T-helper 1 cell treated with Interleukin-12 subunit alpha and Interleukin-12 subunit beta and Interleukin-4 antibody, amounts not matched to agents 30 μg/mL and 1 μg/mL, for 36 hours (primary cell): ENCODE measurements around the gene SERBP1.
"Not testable (repeated sequence)": the region's sequence is repeated elsewhere in the genome, so short reads cannot be mapped to it uniquely, and the experiment has no call there.

ENCODE experiments used
- H3K27ac Mint-ChIP-seq: one replicate; pipeline ENCODE4 v1.8.0; 2021; ENCODE audit warnings: mild to moderate bottlenecking, mixed read lengths
- H3K27me3 Mint-ChIP-seq: one replicate; pipeline ENCODE4 v1.8.0; 2021; ENCODE audit warnings: low read depth, mixed read lengths
- H3K36me3 Mint-ChIP-seq: one replicate; pipeline ENCODE4 v1.8.0; 2021; ENCODE audit warnings: low read depth, mixed read lengths
- H3K4me1 Mint-ChIP-seq: one replicate; pipeline ENCODE4 v1.8.0; 2021; ENCODE audit warnings: low read depth, mixed read lengths
- H3K4me3 Mint-ChIP-seq: one replicate; pipeline ENCODE4 v1.8.0; 2021; ENCODE audit warnings: mild to moderate bottlenecking, moderate library complexity, mixed read lengths
- H3K9me3 Mint-ChIP-seq: one replicate; pipeline ENCODE4 v1.8.0; 2021; ENCODE audit warnings: mixed read lengths

Gene SERBP1

GRCh38 chr1:67431869-67432578, 1.8 kb upstream of the SERBP1 start:
- peak overlapping the region; percentile 94 for H3K27ac Mint-ChIP-seq
- H3K4me1 Mint-ChIP-seq, result peaks cover 35% of the 10 kb centered on the region
- H3K9me3 Mint-ChIP-seq, result no peaks in the 10 kb centered on the region
- H3K27me3 Mint-ChIP-seq, result no peaks in the 10 kb centered on the region
- peak overlapping the region; percentile 80 for H3K4me3 Mint-ChIP-seq
- H3K36me3 Mint-ChIP-seq, result peaks cover 24% of the 10 kb centered on the region

- peak overlapping the region; percentile 94 for H3K27ac Mint-ChIP-seq
- H3K27me3 Mint-ChIP-seq, result no peaks in the 10 kb centered on the region
- H3K4me3 Mint-ChIP-seq, result peak overlapping the region; percentile 90
- peaks cover 28% of the 10 kb centered on the region for H3K36me3 Mint-ChIP-seq
- peaks cover 38% of the 10 kb centered on the region for H3K4me1 Mint-ChIP-seq
- no peaks in the 10 kb centered on the region for H3K9me3 Mint-ChIP-seq
Measured at GRCh38 chr1:67431156-67431765, 1.1 kb upstream of the SERBP1 start.

DNA sequence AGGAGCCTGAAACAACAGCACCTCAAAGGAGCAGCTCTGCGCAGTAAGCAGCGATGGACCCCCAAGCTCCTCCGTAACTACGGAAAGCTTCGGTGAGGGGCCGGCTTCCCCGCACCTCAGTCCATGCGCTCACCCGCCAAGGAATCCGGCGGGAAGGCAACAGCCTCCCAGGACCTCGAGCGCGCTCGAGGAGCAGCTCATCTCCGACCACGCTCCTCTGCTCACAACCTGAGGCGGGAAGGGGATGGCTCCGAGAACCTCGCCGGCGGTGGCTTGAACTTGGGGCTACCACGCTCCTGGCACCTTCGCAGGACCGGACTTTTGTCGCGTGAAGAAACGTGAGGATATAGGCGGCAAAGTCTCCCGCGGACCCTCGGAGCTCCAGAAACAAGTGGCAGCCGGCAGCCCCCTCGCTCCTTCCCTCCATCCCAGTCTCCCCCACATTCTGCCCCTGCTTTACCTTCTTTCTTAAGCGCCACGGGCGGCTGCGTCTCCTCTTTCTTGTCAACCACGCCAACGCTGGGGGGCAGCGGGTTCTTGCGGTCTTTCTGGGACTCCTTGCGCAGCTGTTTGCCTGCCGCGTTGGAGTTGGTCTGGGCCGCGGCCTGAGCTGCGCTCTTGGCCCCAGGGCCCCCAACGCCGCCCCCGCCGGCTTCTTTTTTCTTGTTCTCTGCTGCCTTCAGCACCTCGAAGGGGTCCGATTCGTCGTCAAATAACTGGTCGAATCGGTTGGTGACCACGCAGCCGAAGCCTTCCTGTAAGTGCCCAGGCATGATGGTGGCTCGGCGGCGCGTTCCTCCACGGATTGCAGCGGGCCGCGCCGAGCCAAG, 459 bp downstream of the SERBP1 start:
- peaks cover 42% of the 10 kb centered on the region for H3K36me3 Mint-ChIP-seq
- no peaks in the 10 kb centered on the region for H3K9me3 Mint-ChIP-seq
- H3K4me1 Mint-ChIP-seq, result peaks cover 51% of the 10 kb centered on the region
- peak overlapping the region; percentile 94 for H3K27ac Mint-ChIP-seq
- peak overlapping the region; percentile 90 for H3K4me3 Mint-ChIP-seq
- H3K27me3 Mint-ChIP-seq, result no peaks in the 10 kb centered on the region

DNA sequence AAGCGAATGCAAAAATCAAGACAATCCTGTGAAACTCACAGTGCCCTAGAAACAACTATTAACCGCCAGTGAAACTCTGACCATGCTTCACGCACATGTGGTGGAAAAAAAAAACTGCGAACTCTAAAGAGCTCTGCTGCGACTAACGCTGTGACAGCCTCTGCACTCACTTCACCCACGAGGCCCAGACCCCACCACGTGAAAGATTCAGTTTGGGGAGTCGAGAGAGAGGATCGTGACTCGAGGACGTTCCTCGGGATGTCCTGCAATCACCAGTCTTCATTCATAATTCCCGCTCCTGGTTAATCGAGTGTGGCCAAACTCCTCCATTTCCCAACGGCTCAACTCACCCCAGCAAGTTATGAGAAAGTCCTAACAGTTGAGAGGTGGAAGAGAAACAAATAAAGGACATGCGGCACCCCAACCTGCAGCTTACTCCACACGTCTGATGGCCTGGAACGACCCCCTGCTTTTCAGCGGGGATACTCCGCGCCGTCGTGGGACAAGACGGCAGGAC, 1.1 kb downstream of the SERBP1 start:
- peak overlapping the region; percentile 94 for H3K27ac Mint-ChIP-seq
- H3K9me3 Mint-ChIP-seq, result no peaks in the 10 kb centered on the region
- H3K27me3 Mint-ChIP-seq, result no peaks in the 10 kb centered on the region
- peaks cover 46% of the 10 kb centered on the region for H3K36me3 Mint-ChIP-seq
- H3K4me3 Mint-ChIP-seq, result peak overlapping the region; percentile 90
- peaks cover 53% of the 10 kb centered on the region for H3K4me1 Mint-ChIP-seq

DNA sequence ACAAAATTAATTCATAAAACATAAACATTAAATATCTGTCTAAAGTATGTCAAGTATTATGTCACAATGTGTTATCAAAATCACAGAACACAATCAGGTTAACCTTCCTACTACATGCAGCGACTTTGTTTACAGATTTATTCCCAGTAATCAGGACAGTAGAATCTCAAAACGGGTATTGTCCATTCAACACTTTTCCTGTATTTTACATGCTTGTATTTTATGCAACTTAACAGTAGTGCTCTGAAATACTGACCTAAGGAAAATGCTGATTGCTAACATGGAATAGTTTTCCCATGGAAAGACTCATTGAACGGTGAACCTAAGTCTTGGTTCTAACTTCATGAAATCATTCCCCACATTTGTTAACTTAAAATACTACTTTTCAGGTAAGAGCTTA, 2.3 kb downstream of the SERBP1 start:
- Mint-ChIP-seq H3K36me3 (peaks cover 53% of the 10 kb centered on the region), H3K4me3 (peak overlapping the region; percentile 90), H3K4me1 (peaks cover 50% of the 10 kb centered on the region), H3K9me3 (no peaks in the 10 kb centered on the region), H3K27me3 (no peaks in the 10 kb centered on the region), H3K27ac (no peak overlapping the region)

- Mint-ChIP-seq H3K27me3 (no peaks in the 10 kb centered on the region), H3K4me3 (peak overlapping the region; percentile 90), H3K27ac (peak overlapping the region; percentile 56), H3K9me3 (no peaks in the 10 kb centered on the region), H3K36me3 (peaks cover 57% of the 10 kb centered on the region), H3K4me1 (peaks cover 49% of the 10 kb centered on the region)
Measured at GRCh38 chr1:67427465-67427864, 2.7 kb downstream of the SERBP1 start.

- H3K4me1 Mint-ChIP-seq, result peaks cover 52% of the 10 kb centered on the region
- no peaks in the 10 kb centered on the region for H3K9me3 Mint-ChIP-seq
- H3K27me3 Mint-ChIP-seq, result no peaks in the 10 kb centered on the region
- no peak overlapping the region for H3K4me3 Mint-ChIP-seq
- H3K36me3 Mint-ChIP-seq, result peaks cover 69% of the 10 kb centered on the region
- peak overlapping the region; percentile 13 for H3K27ac Mint-ChIP-seq
Measured at GRCh38 chr1:67420835-67421492, 9.2 kb downstream of the SERBP1 start.

DNA sequence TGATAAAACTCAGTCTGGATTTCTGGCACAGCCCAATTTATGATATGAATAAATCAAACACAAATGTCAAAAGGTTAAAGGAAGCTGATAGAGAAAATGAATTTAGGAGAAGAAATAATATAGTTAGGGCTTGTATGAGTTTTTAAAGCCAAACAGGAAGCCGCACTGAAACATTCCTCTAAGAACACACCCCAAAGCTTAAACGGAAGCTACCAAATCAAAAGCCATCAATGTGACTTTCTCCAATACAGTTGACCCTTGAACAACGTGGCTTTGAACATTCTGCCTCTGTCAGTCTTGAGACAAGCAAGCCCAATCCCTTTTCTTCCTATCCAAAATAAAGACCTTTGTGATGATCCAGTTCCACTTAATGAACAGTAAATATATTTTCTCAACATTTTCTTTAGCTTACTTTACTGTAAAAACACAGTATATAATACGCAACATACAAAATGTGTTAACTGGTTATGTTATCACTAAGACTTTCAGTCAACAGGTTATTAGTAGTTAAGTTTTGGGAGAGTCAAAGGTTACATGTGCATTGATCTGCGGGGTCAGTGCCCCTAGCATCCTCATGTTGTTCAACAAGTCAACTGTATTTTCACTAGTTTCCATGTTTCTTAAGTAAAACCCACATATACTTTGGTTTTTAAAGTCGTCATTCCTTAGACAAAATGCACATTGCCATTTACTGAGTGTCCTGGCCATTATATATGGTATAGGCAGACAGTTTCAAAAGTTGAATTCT, 11.2 kb downstream of the SERBP1 start:
- Mint-ChIP-seq H3K27ac (peak overlapping the region; percentile 46), H3K4me1 (peaks cover 44% of the 10 kb centered on the region), H3K9me3 (no peaks in the 10 kb centered on the region), H3K27me3 (no peaks in the 10 kb centered on the region), H3K36me3 (peaks cover 70% of the 10 kb centered on the region), H3K4me3 (no peak overlapping the region)

DNA sequence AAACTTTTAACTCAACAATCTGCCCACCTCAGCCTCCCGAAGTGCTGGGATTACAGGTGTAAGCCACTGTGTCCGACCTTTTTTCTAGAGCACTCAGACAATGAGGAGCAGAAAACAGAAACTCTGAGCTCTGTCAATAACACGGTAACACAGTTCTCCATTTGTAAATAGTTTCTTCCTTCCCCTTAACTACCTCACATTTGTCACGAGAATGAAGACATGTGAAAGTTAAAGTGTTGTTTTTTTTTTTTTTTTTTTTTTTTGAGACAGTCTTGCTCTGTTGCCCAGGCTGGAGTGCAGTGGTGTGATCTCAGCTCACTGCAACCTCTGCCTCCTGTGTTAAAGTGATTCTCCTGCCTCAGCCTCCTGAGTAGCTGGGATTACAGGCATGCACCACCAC, 12.5 kb downstream of the SERBP1 start:
- H3K27me3 Mint-ChIP-seq, H3K27ac Mint-ChIP-seq, H3K4me3 Mint-ChIP-seq, H3K9me3 Mint-ChIP-seq: not testable (repeated sequence)
- H3K36me3 Mint-ChIP-seq, result peaks cover 70% of the 10 kb centered on the region
- peaks cover 40% of the 10 kb centered on the region for H3K4me1 Mint-ChIP-seq

DNA sequence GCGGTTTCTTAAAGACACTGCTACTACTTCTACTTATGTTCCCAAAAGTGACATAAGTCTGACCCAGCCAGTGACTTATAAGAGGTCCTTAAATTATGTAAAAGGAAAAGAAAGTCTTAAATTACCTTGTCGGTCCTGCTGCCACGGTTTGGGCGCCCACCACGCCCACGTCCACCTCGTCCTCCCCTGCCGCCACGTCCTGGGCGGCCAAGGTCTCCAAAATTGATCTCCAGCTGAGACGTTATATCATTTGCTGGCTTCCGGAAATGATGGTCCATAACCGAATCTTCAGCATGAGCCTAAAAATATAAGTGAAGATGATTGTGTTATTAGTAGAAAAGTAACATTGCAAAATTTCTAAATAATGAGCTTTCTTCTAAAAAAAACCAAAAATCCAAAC, 15.2 kb downstream of the SERBP1 start:
- Mint-ChIP-seq H3K4me1 (peaks cover 29% of the 10 kb centered on the region), H3K9me3 (no peaks in the 10 kb centered on the region), H3K27me3 (no peaks in the 10 kb centered on the region), H3K4me3 (no peak overlapping the region), H3K36me3 (peaks cover 66% of the 10 kb centered on the region), H3K27ac (no peak overlapping the region)

DNA sequence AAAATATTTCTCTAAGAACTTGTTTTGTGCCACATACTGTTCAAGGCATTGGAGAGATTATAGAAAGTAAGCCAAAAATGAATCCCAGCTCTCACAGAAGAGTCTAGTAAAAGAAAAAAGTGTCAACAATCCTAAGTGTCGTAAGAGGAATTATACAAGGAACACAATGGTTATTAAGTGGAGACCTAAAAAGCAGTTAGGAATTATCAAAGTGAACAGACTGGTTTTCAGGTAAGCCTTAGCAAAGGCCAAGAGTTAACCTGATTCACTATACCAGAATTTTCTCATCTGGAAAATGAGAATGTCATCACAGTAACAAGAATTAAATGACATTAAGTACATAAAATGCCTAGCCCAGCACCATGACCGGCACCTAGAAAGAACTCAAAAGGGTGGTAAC, 15.6 kb downstream of the SERBP1 start:
- Mint-ChIP-seq H3K27me3 (no peaks in the 10 kb centered on the region), H3K4me1 (peaks cover 26% of the 10 kb centered on the region), H3K36me3 (peaks cover 65% of the 10 kb centered on the region), H3K4me3 (no peak overlapping the region), H3K9me3 (no peaks in the 10 kb centered on the region), H3K27ac (no peak overlapping the region)

- peaks cover 59% of the 10 kb centered on the region for H3K36me3 Mint-ChIP-seq
- not testable (repeated sequence) for H3K27ac Mint-ChIP-seq, H3K27me3 Mint-ChIP-seq, H3K9me3 Mint-ChIP-seq, H3K4me3 Mint-ChIP-seq
- peaks cover 21% of the 10 kb centered on the region for H3K4me1 Mint-ChIP-seq
Measured at GRCh38 chr1:67413101-67413500, 17.1 kb downstream of the SERBP1 start.

- no peaks in the 10 kb centered on the region for H3K9me3 Mint-ChIP-seq
- H3K4me3 Mint-ChIP-seq, result no peak overlapping the region
- no peaks in the 10 kb centered on the region for H3K27me3 Mint-ChIP-seq
- peak overlapping the region; percentile 7 for H3K27ac Mint-ChIP-seq
- H3K36me3 Mint-ChIP-seq, result peaks cover 25% of the 10 kb centered on the region
- H3K4me1 Mint-ChIP-seq, result peaks cover 12% of the 10 kb centered on the region
Measured at GRCh38 chr1:67408148-67408547, 22.1 kb downstream of the SERBP1 start.

DNA sequence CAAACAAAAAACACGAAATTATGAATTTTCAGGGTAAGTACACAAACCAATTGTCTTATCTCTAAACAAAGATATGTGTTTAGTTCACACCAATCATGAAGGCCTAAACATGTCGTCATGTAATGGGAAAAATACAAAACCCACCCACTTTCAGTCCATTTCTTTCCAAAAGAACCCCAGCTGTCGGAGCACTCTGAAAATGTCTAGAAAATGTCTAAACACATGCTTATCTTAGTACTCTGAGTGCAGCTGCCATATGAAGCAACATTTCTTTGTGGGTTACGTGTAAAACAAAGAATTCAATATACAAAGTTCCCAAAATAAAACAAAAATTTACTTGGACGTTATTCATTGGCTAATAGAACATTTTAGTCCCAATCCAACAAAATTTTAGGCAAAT, 22.7 kb downstream of the SERBP1 start:
- Mint-ChIP-seq H3K27me3 (no peaks in the 10 kb centered on the region), H3K36me3 (peaks cover 25% of the 10 kb centered on the region), H3K4me1 (peaks cover 12% of the 10 kb centered on the region), H3K27ac (no peak overlapping the region), H3K9me3 (no peaks in the 10 kb centered on the region), H3K4me3 (no peak overlapping the region)
